ENCODE measurements around the gene GRK1.
"Not testable (repeated sequence)": the region's sequence is repeated elsewhere in the genome, so short reads cannot be mapped to it uniquely, and the experiment has no call there.

The GRK1 gene

DNA sequence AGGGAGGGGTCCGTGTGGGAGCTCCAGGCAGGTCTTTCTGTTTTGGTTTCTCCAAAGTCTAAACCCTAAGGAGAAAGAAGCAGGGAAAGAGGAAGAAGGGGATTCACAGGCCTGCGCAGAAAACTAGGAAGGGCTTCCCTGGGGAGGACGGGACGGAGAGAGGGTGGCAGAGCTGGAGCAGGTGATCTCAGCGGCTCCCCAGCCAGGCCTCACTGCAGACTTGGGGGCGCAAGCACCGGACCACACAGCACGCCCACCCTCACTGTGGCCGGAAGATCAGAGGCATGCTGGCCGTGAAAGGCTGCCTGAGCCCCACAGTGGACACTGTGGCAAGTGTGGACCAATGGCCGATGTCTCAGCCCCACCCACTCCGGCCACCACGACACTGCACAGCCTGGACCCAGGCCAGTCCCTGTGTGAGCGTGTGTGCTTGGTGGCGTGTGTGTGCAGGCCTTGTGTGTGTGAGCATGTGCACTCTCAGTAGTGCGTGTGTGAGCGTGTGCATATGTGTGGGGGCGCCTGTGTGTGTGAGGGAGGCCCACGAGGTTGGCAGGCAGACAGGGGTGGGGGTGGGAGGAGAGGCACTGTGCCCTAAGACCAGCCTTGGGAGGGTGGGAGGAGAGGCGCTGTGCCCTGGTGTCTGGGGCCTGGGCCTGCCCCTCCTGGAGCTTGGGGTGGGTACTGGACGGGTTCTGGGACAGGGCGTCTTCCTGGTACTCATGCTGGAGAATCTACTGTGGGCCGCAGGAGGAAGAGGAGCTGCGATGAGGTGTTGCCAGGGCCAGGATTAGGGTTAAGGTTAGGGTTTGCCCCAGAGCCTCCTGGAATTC is 76.6 kb downstream of the GRK1 start:
- no peak for DNase-seq (ENCODE audit: low spot score)

DNA sequence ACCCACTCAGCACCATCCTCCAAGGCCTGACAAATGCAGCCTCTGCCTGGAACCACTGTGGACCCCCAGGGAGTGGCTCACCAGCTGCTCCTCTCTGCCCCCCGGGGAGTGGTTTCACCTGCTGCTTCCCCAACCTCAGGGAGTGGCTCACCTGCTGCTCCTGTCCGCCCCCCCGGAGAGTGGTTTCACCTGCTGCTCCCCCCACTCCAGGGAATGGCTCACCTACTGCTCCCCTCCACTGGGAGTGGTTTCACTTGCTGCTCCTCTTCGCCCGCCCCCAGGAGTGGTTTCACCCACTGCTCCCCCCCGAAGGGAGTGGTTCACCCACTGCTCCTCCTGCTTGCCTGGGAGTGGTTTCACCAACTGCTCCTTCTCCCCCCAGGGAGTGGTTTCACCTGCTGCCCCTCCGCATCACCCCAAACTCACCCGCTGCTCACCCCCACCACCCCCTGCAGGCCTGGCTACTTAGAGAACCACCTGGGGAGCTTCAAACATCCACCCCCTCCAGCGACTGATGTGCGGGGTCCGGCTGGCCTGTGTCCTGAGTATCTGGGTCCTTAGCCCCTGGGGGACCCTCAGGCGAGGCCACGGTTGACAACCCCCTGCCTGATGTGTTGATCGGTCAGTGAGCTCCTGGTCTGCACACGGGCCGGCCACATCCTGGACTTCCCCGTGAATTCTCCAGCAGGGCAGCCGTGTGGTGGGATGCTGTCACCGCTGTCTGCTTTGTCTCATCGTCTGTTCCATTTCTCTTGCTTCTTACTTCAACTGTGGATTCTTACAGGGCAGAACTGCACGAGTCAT is 77.4 kb downstream of the GRK1 start:
- no peak for DNase-seq (ENCODE audit: low spot score)

DNA sequence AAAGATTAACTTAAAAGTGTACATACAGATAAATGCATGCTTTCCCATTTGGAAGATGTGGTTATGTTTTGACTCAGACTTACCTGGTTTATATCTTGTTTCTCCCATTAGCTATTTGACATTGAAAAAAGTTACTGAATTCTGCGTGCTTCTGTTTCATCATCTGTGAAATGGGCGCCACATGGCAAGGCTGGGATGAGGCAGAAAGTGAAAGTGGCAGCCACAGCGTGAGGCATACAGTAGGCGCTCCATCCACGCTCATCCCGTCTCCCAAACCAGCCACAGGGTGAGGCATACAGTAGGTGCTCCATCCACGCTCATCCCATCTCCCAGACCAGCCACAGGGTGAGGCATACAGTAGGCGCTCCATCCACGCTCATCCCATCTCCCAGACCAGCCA is 78.0 kb downstream of the GRK1 start:
- no peak for DNase-seq (ENCODE audit: low spot score)

DNA sequence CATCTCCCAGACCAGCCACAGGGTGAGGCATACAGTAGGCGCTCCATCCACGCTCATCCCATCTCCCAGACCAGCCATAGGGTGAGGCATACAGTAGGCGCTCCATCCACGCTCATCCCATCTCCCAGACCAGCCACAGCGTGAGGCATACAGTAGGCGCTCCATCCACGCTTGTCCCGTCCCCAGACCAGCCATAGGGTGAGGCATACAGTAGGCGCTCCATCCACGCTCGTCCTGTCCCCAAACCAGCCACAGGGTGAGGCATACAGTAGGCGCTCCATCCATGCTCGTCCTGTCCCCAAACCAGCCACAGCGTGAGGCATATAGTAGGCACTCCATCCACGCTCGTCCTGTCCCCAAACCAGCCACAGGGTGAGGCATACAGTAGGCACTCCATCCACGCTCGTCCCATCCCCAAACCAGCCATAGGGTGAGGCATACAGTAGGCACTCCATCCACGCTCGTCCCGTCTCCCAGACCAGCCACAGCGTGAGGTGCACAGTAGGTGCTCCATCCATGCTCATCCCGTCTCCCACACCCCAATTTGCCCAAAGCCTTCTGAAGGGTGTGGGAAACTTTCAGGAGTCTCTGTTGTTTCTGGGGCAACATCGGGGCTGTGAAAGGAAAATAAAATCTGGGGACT is 78.6 kb downstream of the GRK1 start:
- not testable (repeated sequence) for DNase-seq (ENCODE audit: low spot score)

DNA sequence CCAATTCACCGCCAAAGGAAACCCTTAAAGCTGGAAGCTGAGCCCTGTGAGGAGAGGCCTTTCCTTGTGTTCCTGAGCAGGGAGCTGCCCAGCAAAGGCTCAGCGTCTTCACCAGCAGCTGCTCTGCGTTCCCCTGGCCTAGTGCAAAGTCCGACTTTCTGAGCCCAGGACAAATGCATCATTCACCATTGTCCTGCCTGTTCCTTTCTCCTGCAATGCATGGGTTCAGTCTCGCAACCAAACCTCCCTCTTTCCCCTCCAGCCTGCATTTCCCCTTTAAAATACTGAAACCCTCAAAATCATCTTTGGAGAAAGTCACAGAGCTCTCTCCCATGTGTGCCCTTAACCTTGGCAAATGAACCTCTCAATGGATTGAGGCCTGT is 79.1 kb downstream of the GRK1 start:
- DNase-seq (ENCODE audit: low spot score): no peak

DNA sequence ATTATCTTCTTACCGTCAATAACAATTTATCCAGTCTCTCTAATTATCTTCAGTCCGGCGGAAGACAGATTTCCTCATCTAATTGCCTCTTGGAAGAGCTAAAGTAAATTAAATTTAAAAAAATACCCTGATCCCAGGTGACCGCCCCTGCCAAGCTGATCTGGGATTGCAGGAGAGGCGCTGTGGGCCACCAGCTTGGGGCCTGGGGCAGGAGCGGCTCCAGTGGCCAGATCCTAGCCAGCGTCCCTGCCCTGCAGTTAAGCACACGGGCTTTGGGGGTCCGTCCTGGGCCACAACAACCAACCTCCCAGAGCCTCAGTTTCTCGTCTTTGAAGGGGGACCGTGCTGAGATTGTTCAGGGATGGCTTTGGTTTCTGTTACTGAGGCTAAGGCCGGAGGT is 79.7 kb downstream of the GRK1 start:
- DNase-seq (ENCODE audit: low spot score): no peak

DNA sequence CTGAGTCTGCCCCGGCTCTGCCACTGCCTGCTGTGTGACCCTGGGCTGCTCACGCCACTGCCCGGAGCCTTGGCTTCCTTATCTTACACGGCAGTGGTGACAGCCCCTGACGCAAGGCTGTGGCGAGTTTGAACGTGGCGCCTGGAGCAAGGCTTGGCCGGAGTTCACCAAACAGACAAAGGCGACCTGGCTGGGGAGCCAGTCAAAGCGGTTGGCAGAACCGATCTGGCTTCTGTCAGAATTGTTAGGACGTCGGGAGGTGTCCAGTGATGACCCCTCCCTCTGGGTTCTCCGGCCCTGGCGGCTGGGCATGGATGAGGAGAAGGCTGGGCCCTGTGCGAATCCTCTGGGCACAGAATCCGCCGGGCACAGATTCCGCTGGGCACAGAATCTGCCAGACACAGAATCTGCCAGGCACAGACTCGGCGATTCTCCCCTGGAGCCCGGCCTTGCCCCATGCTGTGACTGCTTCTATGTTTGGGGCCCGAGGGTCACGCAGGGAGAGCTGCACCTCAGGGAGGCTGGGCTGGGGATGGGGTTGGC is 80.3 kb downstream of the GRK1 start:
- DNase-seq (ENCODE audit: low spot score): no peak

DNA sequence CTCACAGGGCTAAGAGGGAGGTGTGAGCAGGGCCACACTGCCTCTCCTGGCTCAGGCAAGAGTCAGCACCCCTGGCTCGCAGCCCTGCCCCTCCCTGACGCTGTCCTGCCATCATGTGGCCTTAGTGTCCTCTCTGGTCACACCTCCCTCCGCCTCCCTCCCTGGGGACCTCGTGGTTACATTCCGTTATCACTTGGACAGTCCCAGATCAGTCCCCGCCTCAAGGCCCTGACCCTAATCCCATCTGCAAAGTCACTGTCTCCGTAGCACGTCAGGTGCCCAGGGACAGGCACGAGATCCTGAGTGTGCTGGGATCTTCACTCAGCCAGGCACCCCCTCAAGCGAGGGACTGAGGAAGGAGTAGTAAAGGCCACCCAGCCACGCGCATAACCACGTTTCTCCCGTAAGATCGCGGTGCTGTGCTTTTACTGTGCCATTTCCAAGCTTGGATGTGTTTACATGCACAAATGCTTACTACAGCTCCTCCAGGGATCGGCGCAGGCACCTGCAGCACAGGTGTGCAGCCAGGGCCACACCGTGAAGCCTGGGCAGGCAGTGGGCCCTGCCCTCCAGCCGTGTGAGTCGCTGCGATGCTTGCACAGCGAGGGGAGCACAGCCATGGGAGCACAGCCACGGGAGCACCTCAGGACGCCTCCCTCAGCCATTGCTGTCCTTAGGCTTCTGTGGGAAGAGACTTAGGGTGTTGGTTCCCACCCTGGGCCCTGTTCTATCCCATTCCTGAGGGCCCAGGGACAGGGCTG is 81.3 kb downstream of the GRK1 start:
- DNase-seq (ENCODE audit: low spot score): no peak

DNA sequence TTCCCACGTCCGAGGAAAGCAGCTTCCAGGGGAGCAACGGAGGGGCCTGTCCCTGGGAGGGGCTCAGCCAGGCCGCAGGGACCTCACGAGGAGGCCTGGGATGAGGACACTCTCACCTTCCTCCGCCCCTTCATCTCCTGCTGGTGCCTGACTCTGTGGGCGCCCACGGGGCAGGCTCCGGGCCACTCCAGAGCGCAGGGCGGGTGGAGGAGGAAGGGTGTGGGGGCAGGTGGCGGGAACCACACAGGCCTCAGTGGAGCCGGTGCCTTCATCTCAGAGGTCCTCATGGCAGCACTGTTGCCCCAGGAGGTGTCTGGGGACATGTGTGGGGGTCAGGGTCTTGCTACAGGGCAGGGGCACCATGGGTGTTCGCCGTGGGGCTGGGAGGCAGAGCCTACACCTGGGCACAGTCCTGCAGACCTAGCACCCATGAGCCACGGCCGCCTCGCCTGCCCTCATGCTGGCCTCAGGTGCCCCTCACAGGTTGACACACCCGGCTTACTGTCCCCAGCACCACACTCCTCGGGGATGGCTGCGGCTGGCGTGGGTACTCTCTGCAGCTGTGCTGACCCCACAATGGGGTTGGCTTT is 81.9 kb downstream of the GRK1 start:
- no peak for DNase-seq (ENCODE audit: low spot score)

DNA sequence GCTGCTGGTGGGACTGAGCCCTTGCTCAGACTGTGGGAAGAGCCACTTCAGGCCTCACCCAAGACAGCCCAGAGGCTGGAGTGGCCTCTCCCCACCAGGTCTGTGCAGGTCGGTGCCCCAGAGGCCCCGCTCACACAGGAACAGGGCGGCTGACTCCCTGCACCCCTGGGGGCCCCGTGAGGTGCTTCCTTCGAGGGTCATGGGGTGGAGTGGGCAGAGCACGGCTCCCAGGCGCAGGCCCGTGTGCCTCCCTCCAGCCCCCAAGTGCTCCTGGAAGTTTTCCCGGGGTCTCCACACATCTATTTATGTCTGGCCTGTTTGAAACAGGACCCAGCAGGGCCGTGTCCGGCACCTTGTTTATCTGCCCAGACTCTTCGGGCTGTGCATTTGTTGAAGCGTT is 82.5 kb downstream of the GRK1 start:
- no peak for DNase-seq (ENCODE audit: low spot score)

DNA sequence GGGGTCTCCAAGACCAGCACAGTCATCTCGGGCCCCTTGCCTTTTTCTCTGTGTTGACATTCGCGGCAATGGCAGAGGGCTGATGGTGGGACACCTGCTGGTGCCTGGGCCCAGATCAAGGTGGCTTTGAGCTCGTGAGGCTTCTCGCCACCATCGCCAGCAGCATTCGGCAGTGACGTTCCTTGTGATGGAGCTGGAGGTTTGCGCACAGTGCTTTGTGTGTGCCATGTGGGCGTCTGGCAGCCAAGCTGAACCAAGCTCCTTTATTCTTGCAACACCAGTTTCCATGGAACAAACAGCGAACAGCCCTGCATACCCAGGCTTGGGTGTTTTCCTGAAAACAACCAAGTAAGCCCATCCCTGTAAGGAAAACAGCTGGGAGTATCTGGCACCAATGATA is 82.9 kb downstream of the GRK1 start:
- DNase-seq (ENCODE audit: low spot score): no peak

DNA sequence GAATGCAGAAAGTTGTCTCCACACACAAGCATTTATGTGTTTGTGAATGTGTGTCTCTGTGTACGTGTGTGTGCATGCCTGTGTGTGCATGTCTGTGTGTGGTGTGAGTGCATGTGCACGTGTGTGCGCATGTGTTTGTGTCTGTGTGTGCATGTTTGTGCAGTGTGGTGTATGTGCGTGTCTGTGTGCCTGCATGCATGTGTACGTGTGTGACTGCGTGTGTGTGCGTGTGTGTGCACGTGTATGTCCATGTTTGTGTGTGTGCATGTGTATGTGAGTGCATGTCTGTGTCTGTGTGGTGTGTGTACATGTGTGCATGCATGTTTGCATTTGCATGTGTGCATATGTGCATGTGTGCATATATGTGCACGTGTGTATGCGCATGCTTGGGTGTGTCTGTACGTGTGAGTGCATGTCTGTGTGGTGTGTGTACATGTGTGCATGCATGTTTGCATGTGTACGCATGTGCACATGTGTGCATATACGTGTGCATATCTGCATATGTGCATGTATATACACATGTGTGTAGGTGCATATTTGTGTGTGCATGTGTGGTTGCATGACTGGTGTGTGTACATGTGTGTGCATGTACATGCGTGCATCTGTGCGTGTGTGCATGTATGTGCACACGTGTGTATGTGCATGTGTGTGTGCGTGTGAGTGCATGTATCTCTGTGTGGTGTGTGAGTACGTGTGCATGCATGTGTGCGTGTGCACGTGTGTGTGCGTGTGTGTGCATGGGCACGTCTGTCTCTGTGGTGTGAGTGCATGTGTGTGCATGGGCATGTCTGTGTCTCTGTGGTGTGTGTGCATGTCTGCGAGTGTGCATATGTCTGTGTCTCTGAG is 83.8 kb downstream of the GRK1 start:
- DNase-seq (ENCODE audit: low spot score): no peak

DNA sequence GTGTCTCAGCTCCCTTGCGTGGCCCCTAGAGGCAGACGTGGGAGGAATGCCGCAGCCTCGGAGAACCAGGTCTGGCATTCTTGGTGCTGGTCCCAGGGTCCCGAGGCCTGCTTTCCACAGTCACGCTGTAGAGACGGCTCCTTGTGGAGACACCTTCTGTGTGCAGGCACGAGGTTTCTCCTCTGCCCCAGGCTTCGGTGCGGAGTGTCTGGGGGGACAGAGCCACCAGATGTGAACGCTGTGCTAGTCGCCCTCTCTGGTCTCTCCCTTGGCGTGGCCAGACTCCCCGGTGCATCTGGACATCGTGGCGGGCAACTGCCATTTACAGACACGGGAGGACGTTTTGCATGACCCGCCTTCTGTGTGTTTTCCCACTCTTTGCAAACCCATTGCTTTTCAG is 84.5 kb downstream of the GRK1 start:
- no peak for DNase-seq (ENCODE audit: low spot score)

DNA sequence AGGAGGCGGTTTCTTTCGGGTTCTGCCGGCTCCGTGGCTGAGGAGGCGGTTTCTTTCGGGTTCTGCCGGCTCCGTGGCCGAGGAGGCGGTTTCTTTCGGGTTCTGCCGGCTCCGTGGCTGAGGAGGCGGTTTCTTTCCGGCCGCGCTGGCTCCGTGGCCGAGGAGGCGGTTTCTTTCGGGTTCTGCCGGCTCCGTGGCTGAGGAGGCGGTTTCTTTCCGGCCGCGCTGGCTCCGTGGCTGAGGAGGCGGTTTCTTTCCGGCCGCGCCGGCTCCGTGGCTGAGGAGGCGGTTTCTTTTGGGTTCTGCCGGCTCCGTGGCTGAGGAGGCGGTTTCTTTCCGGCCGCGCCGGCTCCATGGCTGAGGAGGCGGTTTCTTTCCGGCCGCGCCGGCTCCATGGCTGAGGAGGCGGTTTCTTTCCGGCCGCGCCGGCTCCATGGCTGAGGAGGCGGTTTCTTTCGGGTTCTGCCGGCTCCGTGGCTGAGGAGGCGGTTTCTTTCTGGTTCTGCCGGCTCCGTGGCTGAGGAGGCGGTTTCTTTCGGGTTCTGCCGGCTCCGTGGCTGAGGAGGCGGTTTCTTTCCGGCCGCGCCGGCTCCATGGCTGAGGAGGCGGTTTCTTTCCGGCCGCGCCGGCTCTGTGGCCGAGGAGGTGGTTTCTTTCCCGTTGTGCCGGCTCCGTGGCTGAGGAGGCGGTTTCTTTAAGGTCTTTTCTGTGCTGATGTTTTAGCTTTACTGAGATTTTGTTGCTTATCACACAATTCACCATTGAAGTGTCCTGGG is 85.4 kb downstream of the GRK1 start:
- DNase-seq (ENCODE audit: low spot score): not testable (repeated sequence)

DNA sequence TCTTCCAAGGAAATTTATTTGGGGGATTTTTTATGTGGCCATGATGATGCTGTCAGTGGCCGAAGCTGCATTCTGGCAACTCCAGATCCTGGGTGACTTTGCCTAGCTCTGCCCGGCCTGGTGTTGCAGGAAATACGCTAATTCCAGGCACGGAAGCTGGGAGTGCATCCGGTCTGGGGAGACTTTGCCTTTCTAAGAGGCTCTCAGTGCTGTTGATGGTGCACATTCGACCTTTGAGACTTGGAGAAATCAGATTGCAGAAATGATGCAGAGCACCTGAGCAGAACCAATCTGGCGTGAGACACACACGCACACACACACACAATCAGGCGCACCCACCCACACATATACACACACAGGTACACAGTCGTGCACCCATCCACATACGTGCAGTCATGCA is 86.2 kb downstream of the GRK1 start:
- DNase-seq (ENCODE audit: low spot score): no peak

DNA sequence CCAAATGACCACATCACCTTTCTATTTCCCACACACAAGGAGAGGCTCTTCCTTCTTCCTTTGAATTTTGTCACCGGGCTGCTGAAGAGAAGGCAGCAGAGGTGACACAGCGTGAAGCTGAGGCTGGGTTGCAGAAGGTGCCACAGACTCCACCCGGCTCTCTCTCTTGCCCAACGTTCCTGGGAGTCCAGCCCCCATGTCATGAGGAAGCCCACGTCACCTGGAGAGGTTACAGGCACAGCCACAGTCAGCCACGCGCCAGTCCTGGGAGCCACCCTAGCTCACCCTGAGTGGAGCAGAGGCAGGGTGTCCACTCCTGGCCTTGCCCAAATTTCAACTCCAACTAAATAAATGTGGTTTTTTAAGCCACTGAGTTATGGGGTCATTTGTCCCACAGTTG is 87.2 kb downstream of the GRK1 start:
- DNase-seq (ENCODE audit: low spot score): no peak

DNA sequence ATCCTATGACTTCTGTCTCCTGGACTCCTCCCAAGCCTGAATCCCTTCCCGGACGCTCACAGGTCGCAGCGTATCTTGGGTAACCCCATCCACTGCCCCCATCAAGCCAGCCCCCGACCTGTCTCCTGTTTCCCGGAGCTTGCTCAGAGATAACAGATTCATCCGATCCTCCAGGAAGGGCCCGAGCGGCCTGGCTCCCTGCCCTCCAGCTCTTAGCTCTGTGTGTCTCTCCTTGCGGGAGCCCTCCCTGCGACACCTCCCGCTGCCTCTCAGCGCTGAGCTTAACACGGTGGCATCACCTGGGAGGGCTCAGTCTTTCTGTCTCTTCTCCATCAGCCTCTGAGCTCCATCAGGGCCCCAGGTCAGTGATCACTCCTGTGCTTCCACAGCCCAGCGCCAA is 87.7 kb downstream of the GRK1 start:
- DNase-seq (ENCODE audit: low spot score): no peak

DNA sequence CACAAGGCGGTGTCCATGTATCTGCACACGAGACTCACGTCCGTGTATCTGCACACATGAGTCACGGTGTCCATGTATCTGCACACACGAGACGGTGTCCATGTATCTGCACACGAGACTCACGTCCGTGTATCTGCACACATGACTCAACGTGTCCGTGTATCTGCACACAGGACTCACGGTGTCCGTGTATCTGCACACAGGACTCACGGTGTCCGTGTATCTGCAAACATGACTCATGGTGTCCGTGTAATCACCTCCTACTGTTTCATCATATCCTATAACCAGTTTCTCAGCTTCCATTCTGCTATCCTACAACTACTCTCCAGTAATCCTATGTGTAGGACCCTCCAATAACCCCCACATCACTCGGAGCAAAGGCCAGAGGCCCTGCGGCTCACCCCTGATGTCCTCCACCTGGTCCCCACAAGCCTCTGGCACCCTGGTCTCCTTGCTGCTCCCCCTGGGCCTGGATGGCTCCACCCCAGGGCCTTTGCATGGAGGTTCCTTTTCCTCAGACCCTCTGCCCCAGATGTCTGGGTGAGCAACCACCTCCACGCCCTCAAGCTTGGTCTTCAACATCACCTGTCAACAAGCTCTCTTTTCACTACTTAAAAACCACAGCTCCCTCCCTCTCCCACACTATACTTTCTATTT is 89.5 kb downstream of the GRK1 start:
- no peak for DNase-seq (ENCODE audit: low spot score)
